HG02943 (cell line): ENCODE results near the gene RTBDN.
A peak's percentile ranks its signal among the peaks of the same experiment; 100 is the strongest.
"Not testable (repeated sequence)": the region's sequence is repeated elsewhere in the genome, so short reads cannot be mapped to it uniquely, and the experiment has no call there.

Experiments used
- ATAC-seq: cut with Tn5 transposase; IDR thresholded peaks from one replicate; pipeline ENCODE4 v1.9.1; 2021; ENCODE audit warnings: mild to moderate bottlenecking, low read depth, moderate library complexity; ENCODE audit not compliant: unreplicated experiment

The RTBDN gene

GRCh38 chr19:12825254-12826131 lies 8.9 kb downstream of the RTBDN start:
- no peak for ATAC-seq

- ATAC-seq = no peak
Observed at GRCh38 chr19:12821761-12822160, 12.6 kb downstream of the RTBDN start.

GRCh38 chr19:12817810-12818209 lies 16.6 kb downstream of the RTBDN start:
- not testable (repeated sequence) for ATAC-seq

- not testable (repeated sequence) for ATAC-seq
Observed at GRCh38 chr19:12817188-12817587, 17.2 kb downstream of the RTBDN start.

- no peak for ATAC-seq
Observed at GRCh38 chr19:12815088-12815487, 19.3 kb downstream of the RTBDN start.

GRCh38 chr19:12806242-12807081 lies 27.9 kb downstream of the RTBDN start, which contains the start of gene RNASEH2A:
Gene RNASEH2A (plus strand): TSS chr19:12806584. CDS start chr19:12806674, 90 bp downstream.
- ATAC-seq = peak; percentile 73

GRCh38 chr19:12804051-12804450 lies 30.3 kb downstream of the RTBDN start:
- no peak for ATAC-seq

GRCh38 chr19:12802267-12803106 lies 31.9 kb downstream of the RTBDN start:
- ATAC-seq = no peak

GRCh38 chr19:12801466-12802266 lies 32.7 kb downstream of the RTBDN start, which contains the start of the genes PRDX2 and THSD8:
Gene PRDX2 (minus strand): TSS chr19:12801800. CDS start chr19:12801261, 539 bp downstream.
Gene THSD8 (plus strand): TSS chr19:12802069. CDS start chr19:12802072, 3 bp downstream.
- no peak for ATAC-seq

GRCh38 chr19:12800923-12801465 lies 33.4 kb downstream of the RTBDN start:
- no peak for ATAC-seq

GRCh38 chr19:12800466-12800770 lies 34.0 kb downstream of the RTBDN start:
- no peak for ATAC-seq

- ATAC-seq = no peak
Observed at GRCh38 chr19:12799742-12800465, 34.5 kb downstream of the RTBDN start.

GRCh38 chr19:12797607-12798006 lies 36.8 kb downstream of the RTBDN start:
- ATAC-seq = not testable (repeated sequence)

- ATAC-seq = no peak
Observed at GRCh38 chr19:12797141-12797587, 37.2 kb downstream of the RTBDN start.

- no peak for ATAC-seq
Observed at GRCh38 chr19:12796146-12797071, 38.0 kb downstream of the RTBDN start.

- ATAC-seq = no peak
Observed at GRCh38 chr19:12794971-12795381, 39.4 kb downstream of the RTBDN start.

- no peak for ATAC-seq
Observed at GRCh38 chr19:12794196-12794941, 40.0 kb downstream of the RTBDN start.
